Activated CD4-positive, alpha-beta memory T cell treated with anti-CD3 and anti-CD28 coated beads for 36 hours (primary cell): ENCODE results near the gene GPX5. TPM values are rescaled to one million over a fixed set of nuclear protein-coding genes. Genes with fewer than 3 reads are reported as not detected.

Experiments used
- CTCF ChIA-PET: fragments of 350-600 bp; sonication (Branson Sonifier 250); formaldehyde crosslinking; loops from one replicate; lab custom pipeline; 2021; ENCODE audit warnings: antibody characterized with exemption, inconsistent platforms; lab: Charles Lee
- POLR2A ChIA-PET: fragments of 350-600 bp; sonication (Branson Sonifier 250); formaldehyde crosslinking; loops from one replicate; lab custom pipeline; 2021; ENCODE audit warnings: antibody characterized with exemption; lab: Charles Lee
- DNase-seq: peaks from one replicate; pipeline ENCODE4 v3.0.0-alpha.2; 2020
- H3K27ac Mint-ChIP-seq: one replicate; pipeline ENCODE4 v1.8.0; 2021; ENCODE audit warnings: mixed read lengths
- H3K27me3 Mint-ChIP-seq: one replicate; pipeline ENCODE4 v1.8.0; 2021; ENCODE audit warnings: mixed read lengths
- H3K36me3 Mint-ChIP-seq: one replicate; pipeline ENCODE4 v1.8.0; 2021; ENCODE audit warnings: mixed read lengths
- H3K4me1 Mint-ChIP-seq: one replicate; pipeline ENCODE4 v1.8.0; 2021; ENCODE audit warnings: low read depth, mixed read lengths
- H3K4me3 Mint-ChIP-seq: one replicate; pipeline ENCODE4 v1.8.0; 2021; ENCODE audit warnings: mild to moderate bottlenecking, mixed read lengths
- H3K9me3 Mint-ChIP-seq: one replicate; pipeline ENCODE4 v1.8.0; 2021; ENCODE audit warnings: mixed read lengths
- intact Hi-C: fragments of 100-400 bp; cut with micrococcal nuclease; formaldehyde crosslinking; loops from one replicate; pipeline ENCODE4 v1.15.1; 2023
- total RNA-seq, 2 experiments: library from RNA; stranded (reverse); gene quantifications; one replicate each; pipeline ENCODE4 v1.2.3, GENCODE V29; 2021

Gene GPX5
- total RNA-seq, 2 experiments from 2014 or later, result not detected

DNA sequence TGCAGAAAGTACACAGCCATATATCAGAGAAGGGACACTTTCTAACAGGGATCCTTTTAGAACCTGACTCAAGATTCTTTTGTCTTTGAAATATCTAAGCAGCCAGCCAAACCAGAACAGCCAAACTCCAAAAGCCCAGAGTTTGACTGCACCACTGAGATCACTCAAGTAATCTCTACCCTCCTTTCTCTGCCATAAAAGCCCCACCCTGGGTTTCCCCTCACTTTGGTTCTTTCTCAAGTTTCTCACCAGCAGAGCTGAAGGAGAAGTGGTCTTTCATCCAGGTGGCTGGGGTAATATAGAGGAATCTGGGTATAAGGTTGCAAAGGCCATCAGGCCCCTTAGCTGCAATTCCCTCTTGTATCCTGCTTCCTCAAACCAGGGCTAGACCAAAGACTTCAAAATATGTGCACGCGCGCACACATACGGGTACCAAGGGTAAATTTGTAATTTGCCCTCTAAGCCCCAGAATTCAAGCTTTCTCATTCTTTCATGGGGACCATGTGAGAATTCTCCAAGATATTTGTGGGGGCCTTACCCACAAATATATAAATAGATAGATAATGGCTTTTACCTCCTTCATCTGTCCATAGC lies 42.9 kb downstream of the GPX5 start:
- intact Hi-C loops, result no loop called here
- Mint-ChIP-seq H3K27me3 (peaks cover 43% of the 10 kb centered on the region), H3K4me3 (no peak overlapping the region), H3K27ac (no peak overlapping the region), H3K4me1 (no peaks in the 10 kb centered on the region), H3K9me3 (no peaks in the 10 kb centered on the region), H3K36me3 (no peaks in the 10 kb centered on the region)
- DNase-seq, result no peak
- ChIA-PET CTCF (no interaction called here), POLR2A (no interaction called here)

DNA sequence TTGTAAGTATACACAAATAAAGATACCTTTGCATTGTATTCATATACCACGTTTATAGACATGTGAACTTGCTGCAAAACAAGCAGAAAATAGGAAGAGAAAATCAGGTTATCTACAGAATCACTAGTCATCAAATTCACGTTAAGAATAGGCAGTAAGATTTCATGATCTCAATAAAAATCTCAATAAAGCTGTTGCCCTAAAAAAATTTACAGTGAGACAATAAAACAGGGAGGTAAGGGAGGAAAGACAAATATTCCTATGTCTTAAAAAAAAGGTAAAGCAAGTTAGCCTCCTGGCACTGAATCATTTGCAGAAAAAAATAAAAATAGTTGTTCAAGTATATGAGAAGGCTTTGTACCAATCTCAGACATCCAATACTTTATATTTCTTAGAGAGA lies 44.1 kb downstream of the GPX5 start:
- Mint-ChIP-seq H3K27me3 (peaks cover 40% of the 10 kb centered on the region), H3K36me3 (no peaks in the 10 kb centered on the region), H3K9me3 (no peaks in the 10 kb centered on the region), H3K27ac (no peak overlapping the region), H3K4me1 (no peaks in the 10 kb centered on the region), H3K4me3 (no peak overlapping the region)
- intact Hi-C loops, result no loop called here
- ChIA-PET POLR2A (no interaction called here), CTCF (no interaction called here)
- DNase-seq, result no peak

DNA sequence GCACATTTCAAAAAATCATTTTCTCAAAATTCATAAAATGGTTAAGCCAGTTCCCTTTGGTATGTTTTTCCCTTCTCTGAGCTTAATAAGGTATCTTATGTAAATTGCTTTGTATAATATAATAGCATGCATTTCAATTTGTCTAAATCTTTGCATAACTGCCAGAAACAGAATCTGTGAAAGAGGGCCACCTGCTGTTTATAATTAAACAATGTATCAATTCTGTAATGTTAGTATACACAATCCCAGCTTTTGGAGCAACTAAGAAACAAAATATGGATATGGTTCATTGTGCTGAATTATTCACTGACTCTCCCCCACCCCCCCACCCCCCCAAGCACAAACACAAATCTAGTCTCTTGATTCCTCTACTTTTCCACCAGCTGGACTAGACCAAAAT lies 54.8 kb downstream of the GPX5 start:
- H3K4me1 Mint-ChIP-seq, result no peaks in the 10 kb centered on the region
- no peak for DNase-seq
- no peak overlapping the region for H3K4me3 Mint-ChIP-seq
- H3K27ac Mint-ChIP-seq, result no peak overlapping the region
- H3K27me3 Mint-ChIP-seq, result peaks cover 30% of the 10 kb centered on the region
- intact Hi-C loops, result no loop called here
- H3K9me3 Mint-ChIP-seq, result no peaks in the 10 kb centered on the region
- ChIA-PET CTCF (interaction anchor here (1.9 kb wide), 1 partner anchor 224 kb away, joined by 5 read pairs; no protein-coding TSS in a partner anchor), POLR2A (no interaction called here)
- H3K36me3 Mint-ChIP-seq, result no peaks in the 10 kb centered on the region

DNA sequence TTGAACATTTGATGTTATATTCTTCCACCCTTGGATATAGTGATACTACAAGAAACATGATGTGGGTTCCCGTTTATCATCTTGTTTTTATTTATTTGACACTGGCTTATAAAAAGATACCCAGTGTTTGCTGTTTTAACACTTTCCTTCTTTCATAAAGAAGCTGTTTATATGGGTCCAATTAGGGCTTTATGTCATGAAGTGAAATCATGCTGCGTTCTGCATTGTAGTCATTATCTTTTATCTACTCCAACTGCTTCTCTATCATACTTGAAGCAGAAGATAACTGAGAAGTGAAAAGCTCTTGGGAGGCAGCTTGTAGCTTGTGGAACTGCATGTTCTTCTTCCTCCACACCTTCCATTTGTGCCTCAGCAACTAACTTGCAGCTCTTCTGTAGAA lies 57.8 kb downstream of the GPX5 start:
- CTCF ChIA-PET, result interaction anchor here (0.7 kb wide), 1 partner anchor 11 kb away, joined by 3 read pairs; no protein-coding TSS in a partner anchor
- peaks cover 13% of the 10 kb centered on the region for H3K4me1 Mint-ChIP-seq
- DNase-seq, result no peak
- intact Hi-C loops, result no loop called here
- POLR2A ChIA-PET, result no interaction called here
- peaks cover 43% of the 10 kb centered on the region for H3K27me3 Mint-ChIP-seq
- H3K9me3 Mint-ChIP-seq, result no peaks in the 10 kb centered on the region
- H3K4me3 Mint-ChIP-seq, result no peak overlapping the region
- no peak overlapping the region for H3K27ac Mint-ChIP-seq
- H3K36me3 Mint-ChIP-seq, result peaks cover 4% of the 10 kb centered on the region

Other genes with a start within 250 kb of the GPX5 start
- gene PGBD1, start 244.3 kb upstream of the GPX5 start, total RNA-seq, result 1 to 10 TPM; 1.6 to 1.9 TPM
- 1 to 10 TPM in 1 of 2 experiments, under 1 TPM in 1; 0.77 to 1.6 TPM for gene ZSCAN31, start 189.7 kb upstream of the GPX5 start, total RNA-seq
- 1 to 10 TPM; 2.2 to 2.7 TPM for gene ZKSCAN3, start 175.9 kb upstream of the GPX5 start, total RNA-seq
- 1 to 10 TPM; 4.1 to 4.4 TPM for gene ZSCAN12, start 126.1 kb upstream of the GPX5 start, total RNA-seq
- gene ZSCAN23, start 82.4 kb upstream of the GPX5 start, total RNA-seq, result 1 to 10 TPM in 1 of 2 experiments, under 1 TPM in 1; 0.83 to 1.1 TPM
- gene GPX6, start 10.1 kb upstream of the GPX5 start, total RNA-seq, result not detected